PC-9 (cell line): ENCODE measurements around the gene SPATA20. TPM values are rescaled to one million over a fixed set of nuclear protein-coding genes. Genes with fewer than 3 reads are reported as not detected.

Experiments
- BruUV-seq: library from RNA; stranded (reverse); fragments of 400-500 nt; replicated peaks from 2 replicates; lab custom pipeline; 2021; lab: Mats Ljungman, UMichigan
- CTCF ChIA-PET: fragments of 300-600 bp; sonication (Branson Sonifier 250); formaldehyde crosslinking; loops from one replicate; lab custom pipeline; 2022; ENCODE audit warnings: antibody characterized with exemption; lab: Charles Lee
- POLR2A ChIA-PET: fragments of 300-600 bp; sonication (Branson Sonifier 250); formaldehyde crosslinking; loops from one replicate; lab custom pipeline; 2022; ENCODE audit warnings: antibody characterized with exemption; ENCODE audit not compliant: unreplicated experiment; lab: Charles Lee
- DNase-seq, 2 experiments: peaks; one replicate each; pipeline versions ENCODE4 v3.0.0 to v3.0.0-alpha.2; 2015 to 2022; ENCODE audit warnings: mixed read lengths in 1 of 2
- H2AFZ ChIP-seq: fragments of 200-600 bp; sonication (generic); 2 replicates; pipeline ENCODE4 v1.8.1; 2017; ENCODE audit warnings: antibody characterized with exemption
- H3F3A ChIP-seq: fragments of 200-600 bp; sonication (generic); 2 replicates; pipeline ENCODE4 v1.8.1; 2017; ENCODE audit warnings: antibody characterized with exemption, mild to moderate bottlenecking, low read depth; ENCODE audit not compliant: insufficient read depth
- H3K27ac ChIP-seq: fragments of 200-600 bp; sonication (generic); 2 replicates; pipeline ENCODE4 v1.6.1; 2016; ENCODE audit warnings: mixed run types
- H3K27me3 ChIP-seq: fragments of 200-600 bp; sonication (generic); 2 replicates; pipeline ENCODE4 v1.6.1; 2016; ENCODE audit warnings: low read depth, mixed run types; ENCODE audit not compliant: insufficient read depth
- H3K36me3 ChIP-seq: fragments of 200-600 bp; sonication (generic); 2 replicates; pipeline ENCODE4 v1.6.1; 2016; ENCODE audit warnings: low read depth, mixed run types
- H3K4me1 ChIP-seq: fragments of 200-600 bp; sonication (generic); replicated peaks from 2 replicates; pipeline ENCODE4 v1.6.1; 2016; ENCODE audit warnings: mixed run types; ENCODE audit not compliant: insufficient read depth
- H3K4me2 ChIP-seq: fragments of 200-600 bp; sonication (generic); 2 replicates; pipeline ENCODE4 v1.6.1; 2017; ENCODE audit warnings: mixed run types
- H3K4me3 ChIP-seq: fragments of 200-600 bp; sonication (generic); 2 replicates; pipeline ENCODE4 v1.6.1; 2016; ENCODE audit warnings: mixed run types
- H3K79me2 ChIP-seq: fragments of 200-600 bp; sonication (generic); 2 replicates; pipeline ENCODE4 v1.6.1; 2017; ENCODE audit warnings: low read depth, mixed run types
- H3K9me2 ChIP-seq: fragments of 200-600 bp; sonication (generic); 2 replicates; pipeline ENCODE4 v1.8.1; 2017; ENCODE audit warnings: mild to moderate bottlenecking; ENCODE audit not compliant: insufficient read depth
- H3K9me3 ChIP-seq: fragments of 200-600 bp; sonication (generic); 2 replicates; pipeline ENCODE4 v1.8.1; 2016; ENCODE audit warnings: low read depth; ENCODE audit not compliant: insufficient read depth
- H4K20me1 ChIP-seq: fragments of 200-600 bp; sonication (generic); 2 replicates; pipeline ENCODE4 v1.8.1; 2017; ENCODE audit not compliant: insufficient read depth
- EZH2 ChIP-seq: fragments of 200-600 bp; sonication (generic); IDR thresholded peaks from 2 replicates; pipeline ENCODE4 v1.8.0; 2017; ENCODE audit warnings: antibody characterized with exemption, low read depth
- intact Hi-C: fragments of 100-400 bp; cut with micrococcal nuclease; formaldehyde crosslinking; loops from one replicate; pipeline ENCODE4 v1.10.0; 2022; ENCODE audit not compliant: unreplicated experiment
- total RNA-seq: library from RNA; stranded (reverse); gene quantifications from 2 replicates; pipeline ENCODE4 v1.2.3, GENCODE V29; 2021
- TF ChIP-seq, protein P1 (sequence below): fragments of 200-600 bp; sonication (generic); conservative IDR thresholded peaks from 2 replicates; pipeline ENCODE4 v1.6.1; 2017; ENCODE audit warnings: mixed run types, antibody characterized with exemption, mild to moderate bottlenecking, moderate library complexity

The SPATA20 gene
- total RNA-seq, 1 experiment from 2014 or later: 41.5 TPM

DNA sequence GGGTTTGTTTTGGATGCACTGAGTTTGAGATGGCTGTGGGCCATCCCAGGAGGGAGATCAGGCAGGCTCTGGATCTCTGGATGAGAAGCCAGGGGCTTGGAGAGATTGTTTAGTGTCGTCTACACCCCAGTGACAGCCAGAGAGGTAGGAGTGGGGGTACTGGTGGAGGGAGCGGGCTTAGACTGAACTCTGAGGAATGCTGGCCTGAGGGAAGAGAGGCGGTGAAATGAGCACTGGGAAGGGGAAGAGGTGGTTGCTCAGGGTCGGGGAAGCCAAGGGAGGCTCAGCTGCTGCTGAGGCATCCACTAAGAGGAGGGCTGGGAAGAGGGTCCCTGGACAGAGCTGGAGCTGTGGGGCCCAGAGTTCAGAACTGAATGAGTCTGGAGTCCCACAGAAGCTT lies 37.1 kb downstream of the SPATA20 start:
- no peaks in the 10 kb centered on the region for H3K36me3 ChIP-seq
- H3K27ac ChIP-seq: no peak overlapping the region
- TF ChIP-seq EZH2: no peak
- TF ChIP-seq, protein P1, sequence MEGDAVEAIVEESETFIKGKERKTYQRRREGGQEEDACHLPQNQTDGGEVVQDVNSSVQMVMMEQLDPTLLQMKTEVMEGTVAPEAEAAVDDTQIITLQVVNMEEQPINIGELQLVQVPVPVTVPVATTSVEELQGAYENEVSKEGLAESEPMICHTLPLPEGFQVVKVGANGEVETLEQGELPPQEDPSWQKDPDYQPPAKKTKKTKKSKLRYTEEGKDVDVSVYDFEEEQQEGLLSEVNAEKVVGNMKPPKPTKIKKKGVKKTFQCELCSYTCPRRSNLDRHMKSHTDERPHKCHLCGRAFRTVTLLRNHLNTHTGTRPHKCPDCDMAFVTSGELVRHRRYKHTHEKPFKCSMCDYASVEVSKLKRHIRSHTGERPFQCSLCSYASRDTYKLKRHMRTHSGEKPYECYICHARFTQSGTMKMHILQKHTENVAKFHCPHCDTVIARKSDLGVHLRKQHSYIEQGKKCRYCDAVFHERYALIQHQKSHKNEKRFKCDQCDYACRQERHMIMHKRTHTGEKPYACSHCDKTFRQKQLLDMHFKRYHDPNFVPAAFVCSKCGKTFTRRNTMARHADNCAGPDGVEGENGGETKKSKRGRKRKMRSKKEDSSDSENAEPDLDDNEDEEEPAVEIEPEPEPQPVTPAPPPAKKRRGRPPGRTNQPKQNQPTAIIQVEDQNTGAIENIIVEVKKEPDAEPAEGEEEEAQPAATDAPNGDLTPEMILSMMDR: no peak
- CTCF ChIA-PET: no interaction called here
- no peak overlapping the region for H3K4me3 ChIP-seq
- no peaks in the 10 kb centered on the region for H3K9me2 ChIP-seq
- H3K27me3 ChIP-seq: peaks cover 17% of the 10 kb centered on the region; the same call in 1 of the 2 replicates
- H3K9me3 ChIP-seq: no peaks in the 10 kb centered on the region
- H3F3A ChIP-seq: no peaks in the 10 kb centered on the region
- no peaks in the 10 kb centered on the region for H3K79me2 ChIP-seq
- intact Hi-C loops: no loop called here
- POLR2A ChIA-PET: interaction anchor here (0.6 kb wide), 1 partner anchor 265 kb away, joined by 21 read pairs; no protein-coding TSS in a partner anchor
- peaks cover 10% of the 10 kb centered on the region for H3K4me1 ChIP-seq
- BruUV-seq: no TSS peak
- no peak overlapping the region for H3K4me2 ChIP-seq
- H2AFZ ChIP-seq: no peak overlapping the region
- H4K20me1 ChIP-seq: no peaks in the 10 kb centered on the region
- no peak for DNase-seq

DNA sequence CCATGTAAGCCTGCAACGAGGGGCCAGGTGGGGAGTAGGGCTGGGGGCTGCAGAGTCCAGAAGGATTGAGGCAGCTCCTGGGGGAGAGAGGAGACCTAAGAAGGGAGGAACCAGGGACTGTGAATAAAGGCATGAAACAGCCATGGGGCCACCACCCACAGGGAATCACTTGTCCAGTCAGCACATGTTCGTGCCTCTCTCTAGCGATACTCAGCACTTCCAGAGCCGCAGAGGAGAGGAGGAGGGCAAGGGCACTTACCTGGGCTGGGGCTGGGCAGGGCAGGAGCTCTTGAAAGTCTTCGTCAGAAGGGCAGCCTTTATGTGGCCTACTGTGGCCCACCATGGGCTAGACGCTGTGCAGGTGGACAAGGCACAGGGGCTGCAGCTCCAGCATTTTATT lies 37.8 kb downstream of the SPATA20 start:
- ChIA-PET POLR2A (no interaction called here), CTCF (no interaction called here)
- Histone ChIP-seq H3F3A (no peaks in the 10 kb centered on the region), H2AFZ (no peak overlapping the region), H3K4me1 (peaks cover 10% of the 10 kb centered on the region), H3K9me3 (no peaks in the 10 kb centered on the region), H3K79me2 (no peaks in the 10 kb centered on the region), H3K4me3 (no peak overlapping the region), H3K27ac (no peak overlapping the region), H3K9me2 (no peaks in the 10 kb centered on the region), H3K27me3 (peaks cover 11% of the 10 kb centered on the region; the same call in 1 of the 2 replicates), H4K20me1 (no peaks in the 10 kb centered on the region), H3K36me3 (no peaks in the 10 kb centered on the region), H3K4me2 (no peak overlapping the region)
- BruUV-seq: no TSS peak
- intact Hi-C loops: no loop called here
- no peak for DNase-seq
- no peak for TF ChIP-seq EZH2
- TF ChIP-seq, protein P1: no peak

DNA sequence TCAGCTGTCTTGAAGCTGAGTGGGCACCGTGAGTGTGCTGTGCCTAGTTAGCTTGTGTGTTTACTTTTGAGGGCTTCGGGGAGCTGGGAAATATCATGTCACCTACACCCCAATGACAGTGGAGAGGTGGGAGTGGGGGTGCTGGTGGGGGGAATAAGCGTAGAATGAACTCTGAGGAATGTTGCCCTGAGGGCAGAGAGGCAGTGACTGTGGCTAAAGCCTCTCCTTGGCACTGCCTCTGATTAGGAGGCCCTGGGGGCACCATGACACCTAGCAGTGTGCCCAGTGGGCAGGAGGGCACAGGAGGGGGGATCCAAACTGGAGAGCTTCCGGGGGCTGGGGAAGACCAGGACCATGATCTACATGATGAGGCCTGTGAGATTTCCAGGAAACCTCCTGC lies 38.4 kb downstream of the SPATA20 start:
- POLR2A ChIA-PET: no interaction called here
- no peak for TF ChIP-seq EZH2
- TF ChIP-seq, protein P1: no peak
- CTCF ChIA-PET: interaction anchor here (0.6 kb wide), 1 partner anchor 535 kb away, joined by 4 read pairs; no protein-coding TSS in a partner anchor
- no TSS peak for BruUV-seq
- Histone ChIP-seq H3K4me2 (peak overlapping the region; percentile 14; the same call in 1 of the 2 replicates), H3K27ac (no peak overlapping the region), H4K20me1 (no peaks in the 10 kb centered on the region), H3K9me3 (no peaks in the 10 kb centered on the region), H3K4me3 (no peak overlapping the region), H3F3A (no peaks in the 10 kb centered on the region), H3K36me3 (no peaks in the 10 kb centered on the region), H3K4me1 (peaks cover 10% of the 10 kb centered on the region), H2AFZ (no peak overlapping the region), H3K9me2 (no peaks in the 10 kb centered on the region), H3K79me2 (no peaks in the 10 kb centered on the region), H3K27me3 (peaks cover 11% of the 10 kb centered on the region; the same call in 1 of the 2 replicates)
- peak; percentile 50 to 52 for DNase-seq
- intact Hi-C loops: no loop called here
